ENCODE measurements around the gene PRR14. TPM values are rescaled to one million over a fixed set of nuclear protein-coding genes. Genes with fewer than 3 reads are reported as not detected.

PRR14 gene
- total and polyA plus RNA-seq, 2 of the 8 experiments (the other 6 are each of a cell fraction or from before 2014, with no cell fraction given): 3.6 to 16.1 TPM

GRCh38 chr16:30628628-30629540 is 21.9 kb upstream of the PRR14 start (continued):
- TF ChIP-seq EP300 (IDR thresholded peaks at IDR 0.05; ENCODE audit: borderline replicate concordance in 1 of 2, low read depth in 2 of 2, low read length in 2 of 2): no peak
- TF ChIP-seq RXRA (IDR thresholded peaks at IDR 0.05; ENCODE audit: insufficient read depth, low read depth, low read length): peak; percentile 96; the same call in 1 of the 2 replicates
- TF ChIP-seq MAFK (IDR thresholded peaks at IDR 0.05; ENCODE audit: low read depth, low read length): no peak
- no peak for TF ChIP-seq CBX5 (IDR thresholded peaks at IDR 0.05; ENCODE audit: low read depth, low read length)
- no peak for TF ChIP-seq JUND (IDR thresholded peaks at IDR 0.05; ENCODE audit: low read length)
- TF ChIP-seq TCF12 (IDR thresholded peaks at IDR 0.05; ENCODE audit: low read depth, low read length): no peak
- no peak for TF ChIP-seq KDM4A (IDR thresholded peaks at IDR 0.05; ENCODE audit: low read depth, low read length, severe bottlenecking)
- TF ChIP-seq CEBPB (IDR thresholded peaks at IDR 0.05; ENCODE audit: low read depth, low read length): no peak
- TF ChIP-seq CTBP2 (IDR thresholded peaks at IDR 0.05; ENCODE audit: borderline replicate concordance, insufficient read depth, insufficient read length, low read length): no peak
- no peak for TF ChIP-seq BACH1 (IDR thresholded peaks at IDR 0.05; ENCODE audit: low read length)
- no peak for TF ChIP-seq SRF (IDR thresholded peaks at IDR 0.05; ENCODE audit: low read depth, low read length)
- no peak for TF ChIP-seq SAP30 (IDR thresholded peaks at IDR 0.05; ENCODE audit: insufficient read depth, insufficient replicate concordance, low read length)
- no peak for TF ChIP-seq YY1 (IDR thresholded peaks at IDR 0.05; ENCODE audit: low read depth, low read length)
- no peak for TF ChIP-seq SIX5 (IDR thresholded peaks at IDR 0.05; ENCODE audit: low read depth, low read length)

All from H1 (cell line).